ENCODE data around the gene PPM1E. TPM values are rescaled to one million over a fixed set of nuclear protein-coding genes. Genes with fewer than 3 reads are reported as not detected.
A peak's percentile ranks its signal among the peaks of the same experiment; 100 is the strongest.

The PPM1E gene
- total and polyA plus RNA-seq, 4 experiments from 2014 or later = not detected

- no peaks in the 10 kb centered on the region for H3K4me1 Mint-ChIP-seq
- intact Hi-C loops (cut with micrococcal nuclease) = no loop called here
- H3K36me3 Mint-ChIP-seq = peaks cover 16 to 24% of the 10 kb centered on the region in 2 donors
- H3K27me3 ChIP-seq (ENCODE audit: insufficient read depth, low read length) = no peaks in the 10 kb centered on the region
- H3K27me3 Mint-ChIP-seq = no peaks in the 10 kb centered on the region
- no peaks in the 10 kb centered on the region for H3K9me3 Mint-ChIP-seq
- no peak overlapping the region for H3K4me3 Mint-ChIP-seq
- no peaks in the 10 kb centered on the region for H3K9me3 ChIP-seq (ENCODE audit: control insufficient read depth in 1 of 2, low read length in 2 of 2)
- POLR2A ChIA-PET (ENCODE audit: partially characterized antibody) = no interaction called here
- CTCF ChIA-PET (ENCODE audit: partially characterized antibody) = interaction anchor here (0.7 kb wide), 1 partner anchor 20 kb away, joined by 3 read pairs; no protein-coding TSS in a partner anchor
- H3K27ac ChIP-seq (ENCODE audit: low read depth, low read length) = no peak overlapping the region
- H3K4me3 ChIP-seq (ENCODE audit: low read length in 2 of 2) = no peak overlapping the region
- no peaks in the 10 kb centered on the region for H3K4me1 ChIP-seq (ENCODE audit: insufficient read depth, low read length)
- no peak overlapping the region for H3K27ac Mint-ChIP-seq
- no peak for DNase-seq
- no peaks in the 10 kb centered on the region for H3K36me3 ChIP-seq (ENCODE audit: insufficient read depth, low read length)
These were observed 237.7 kb downstream of the PPM1E start for GRCh38 chr17:58993311-58993710.

- ChIA-PET POLR2A (ENCODE audit: partially characterized antibody) (no interaction called here), CTCF (ENCODE audit: partially characterized antibody) (no interaction called here)
- H3K27me3 ChIP-seq (ENCODE audit: insufficient read depth, low read length) = no peaks in the 10 kb centered on the region
- Mint-ChIP-seq H3K4me1 (peaks cover 0 to under 1% (median 0%) of the 10 kb centered on the region in 4 donors), H3K9me3 (no peaks in the 10 kb centered on the region), H3K36me3 (peaks cover 23 to 36% of the 10 kb centered on the region in 2 donors), H3K27ac (no peak overlapping the region), H3K4me3 (no peak overlapping the region), H3K27me3 (no peaks in the 10 kb centered on the region)
- H3K4me1 ChIP-seq (ENCODE audit: insufficient read depth, low read length) = no peaks in the 10 kb centered on the region
- H3K36me3 ChIP-seq (ENCODE audit: insufficient read depth, low read length) = no peaks in the 10 kb centered on the region
- no peaks in the 10 kb centered on the region for H3K9me3 ChIP-seq (ENCODE audit: control insufficient read depth in 1 of 2, low read length in 2 of 2)
- H3K27ac ChIP-seq (ENCODE audit: low read depth, low read length) = no peak overlapping the region
- no peak overlapping the region for H3K4me3 ChIP-seq (ENCODE audit: low read length in 2 of 2)
- intact Hi-C loops (cut with micrococcal nuclease) = no loop called here
- DNase-seq = no peak
These were observed 239.7 kb downstream of the PPM1E start for GRCh38 chr17:58995247-58995940.

GRCh38 chr17:58996968-58997367 is 241.3 kb downstream of the PPM1E start:
- ChIA-PET POLR2A (ENCODE audit: partially characterized antibody) (no interaction called here), CTCF (ENCODE audit: partially characterized antibody) (no interaction called here)
- H3K4me1 ChIP-seq (ENCODE audit: insufficient read depth, low read length) = peaks cover 6% of the 10 kb centered on the region
- no peaks in the 10 kb centered on the region for H3K27me3 ChIP-seq (ENCODE audit: insufficient read depth, low read length)
- Mint-ChIP-seq H3K4me3 (no peak overlapping the region), H3K27ac (peak overlapping the region in 1 of 7 donors; percentile 91), H3K4me1 (peaks cover 5 to 10% (median 8%) of the 10 kb centered on the region in 4 donors), H3K9me3 (no peaks in the 10 kb centered on the region), H3K27me3 (no peaks in the 10 kb centered on the region), H3K36me3 (peaks cover 23 to 43% of the 10 kb centered on the region in 2 donors)
- no peak overlapping the region for H3K4me3 ChIP-seq (ENCODE audit: low read length in 2 of 2)
- H3K9me3 ChIP-seq (ENCODE audit: control insufficient read depth in 1 of 2, low read length in 2 of 2) = no peaks in the 10 kb centered on the region
- H3K27ac ChIP-seq (ENCODE audit: low read depth, low read length) = no peak overlapping the region
- no peaks in the 10 kb centered on the region for H3K36me3 ChIP-seq (ENCODE audit: insufficient read depth, low read length)
- DNase-seq = no peak
- intact Hi-C loops (cut with micrococcal nuclease) = no loop called here

- no peaks in the 10 kb centered on the region for H3K36me3 ChIP-seq (ENCODE audit: insufficient read depth, low read length)
- Mint-ChIP-seq H3K36me3 (peaks cover 23 to 41% of the 10 kb centered on the region in 2 donors), H3K9me3 (no peaks in the 10 kb centered on the region), H3K27me3 (no peaks in the 10 kb centered on the region), H3K4me3 (no peak overlapping the region), H3K4me1 (peaks cover 5 to 12% (median 8%) of the 10 kb centered on the region in 4 donors), H3K27ac (peak overlapping the region in 2 of 7 donors; percentile 15 to 77)
- H3K9me3 ChIP-seq (ENCODE audit: control insufficient read depth in 1 of 2, low read length in 2 of 2) = no peaks in the 10 kb centered on the region
- intact Hi-C loops (cut with micrococcal nuclease) = no loop called here
- POLR2A ChIA-PET (ENCODE audit: partially characterized antibody) = no interaction called here
- H3K27ac ChIP-seq (ENCODE audit: low read depth, low read length) = no peak overlapping the region
- no peak for DNase-seq
- CTCF ChIA-PET (ENCODE audit: partially characterized antibody) = no interaction called here
- H3K27me3 ChIP-seq (ENCODE audit: insufficient read depth, low read length) = no peaks in the 10 kb centered on the region
- no peak overlapping the region for H3K4me3 ChIP-seq (ENCODE audit: low read length in 2 of 2)
- H3K4me1 ChIP-seq (ENCODE audit: insufficient read depth, low read length) = peaks cover 6% of the 10 kb centered on the region
These were observed 242.3 kb downstream of the PPM1E start for GRCh38 chr17:58997756-58998553.

GRCh38 chr17:58998871-58999270 is 243.2 kb downstream of the PPM1E start:
- Mint-ChIP-seq H3K36me3 (peaks cover 21 to 34% of the 10 kb centered on the region in 2 donors), H3K27ac (peak overlapping the region in 3 of 7 donors; percentile 5 to 66 (median 57)), H3K27me3 (no peaks in the 10 kb centered on the region), H3K4me3 (no peak overlapping the region), H3K4me1 (peaks cover 5 to 12% (median 8%) of the 10 kb centered on the region in 4 donors), H3K9me3 (no peaks in the 10 kb centered on the region)
- Histone ChIP-seq H3K4me3 (ENCODE audit: low read length in 2 of 2) (no peak overlapping the region), H3K27ac (ENCODE audit: low read depth, low read length) (no peak overlapping the region), H3K4me1 (ENCODE audit: insufficient read depth, low read length) (peaks cover 6% of the 10 kb centered on the region), H3K9me3 (ENCODE audit: control insufficient read depth in 1 of 2, low read length in 2 of 2) (no peaks in the 10 kb centered on the region), H3K36me3 (ENCODE audit: insufficient read depth, low read length) (no peaks in the 10 kb centered on the region), H3K27me3 (ENCODE audit: insufficient read depth, low read length) (no peaks in the 10 kb centered on the region)
- ChIA-PET POLR2A (ENCODE audit: partially characterized antibody) (interaction anchor here (0.7 kb wide), 1 partner anchor 480 kb away, joined by 3 read pairs; no protein-coding TSS in a partner anchor), CTCF (ENCODE audit: partially characterized antibody) (no interaction called here)
- intact Hi-C loops (cut with micrococcal nuclease) = no loop called here
- no peak for DNase-seq

- no peak overlapping the region for H3K27ac ChIP-seq (ENCODE audit: low read depth, low read length)
- POLR2A ChIA-PET (ENCODE audit: partially characterized antibody) = no interaction called here
These were observed 243.8 kb downstream of the PPM1E start for GRCh38 chr17:58999500-58999899.

GRCh38 chr17:59000022-59000421 is 244.4 kb downstream of the PPM1E start:
- no peaks in the 10 kb centered on the region for H3K36me3 ChIP-seq (ENCODE audit: insufficient read depth, low read length)
- no peaks in the 10 kb centered on the region for H3K9me3 Mint-ChIP-seq
- peak overlapping the region in 5 of 7 donors; percentile 52 to 98 (median 70) for H3K27ac Mint-ChIP-seq
- no peak overlapping the region for H3K27ac ChIP-seq (ENCODE audit: low read depth, low read length)
- no peaks in the 10 kb centered on the region for H3K27me3 ChIP-seq (ENCODE audit: insufficient read depth, low read length)
- peaks cover 9 to 17% (median 13%) of the 10 kb centered on the region in 4 donors for H3K4me1 Mint-ChIP-seq
- intact Hi-C loops (cut with micrococcal nuclease) = no loop called here
- ChIA-PET POLR2A (ENCODE audit: partially characterized antibody) (no interaction called here), CTCF (ENCODE audit: partially characterized antibody) (interaction anchor here (0.8 kb wide), 1 partner anchor 484 kb away, joined by 3 read pairs; no protein-coding TSS in a partner anchor)
- H3K4me3 Mint-ChIP-seq = peak overlapping the region in 3 of 8 donors; percentile 20 to 36 (median 32)
- H3K27me3 Mint-ChIP-seq = no peaks in the 10 kb centered on the region
- peaks cover 21 to 36% of the 10 kb centered on the region in 2 donors for H3K36me3 Mint-ChIP-seq
- DNase-seq = no peak
- no peak overlapping the region for H3K4me3 ChIP-seq (ENCODE audit: low read length in 2 of 2)
- H3K4me1 ChIP-seq (ENCODE audit: insufficient read depth, low read length) = peaks cover 6% of the 10 kb centered on the region
- H3K9me3 ChIP-seq (ENCODE audit: control insufficient read depth in 1 of 2, low read length in 2 of 2) = no peaks in the 10 kb centered on the region

More at GRCh38 chr17:58999500-58999899, 243.8 kb downstream of the PPM1E start:
- Histone ChIP-seq H3K4me3 (ENCODE audit: low read length in 2 of 2) (no peak overlapping the region), H3K36me3 (ENCODE audit: insufficient read depth, low read length) (no peaks in the 10 kb centered on the region), H3K27me3 (ENCODE audit: insufficient read depth, low read length) (no peaks in the 10 kb centered on the region), H3K4me1 (ENCODE audit: insufficient read depth, low read length) (peaks cover 6% of the 10 kb centered on the region), H3K9me3 (ENCODE audit: control insufficient read depth in 1 of 2, low read length in 2 of 2) (no peaks in the 10 kb centered on the region)
- Mint-ChIP-seq H3K4me3 (peak overlapping the region in 1 of 8 donors; percentile 20), H3K27me3 (no peaks in the 10 kb centered on the region), H3K4me1 (peaks cover 6 to 12% (median 9%) of the 10 kb centered on the region in 4 donors), H3K36me3 (peaks cover 21 to 34% of the 10 kb centered on the region in 2 donors), H3K27ac (peak overlapping the region in 4 of 7 donors; percentile 1 to 87 (median 55)), H3K9me3 (no peaks in the 10 kb centered on the region)
- intact Hi-C loops (cut with micrococcal nuclease) = no loop called here
- CTCF ChIA-PET (ENCODE audit: partially characterized antibody) = no interaction called here
- no peak for DNase-seq

All from CD4-positive, alpha-beta memory T cell (primary cell).